Activated CD8-positive, alpha-beta T cell treated with anti-CD3 and anti-CD28 coated beads for 36 hours (primary cell): ENCODE measurements around the gene FUBP3. TPM values are rescaled to one million over a fixed set of nuclear protein-coding genes. Genes with fewer than 3 reads are reported as not detected.

Experiments used
- ATAC-seq: fragments of 200-7000 bp; cut with Tn5 transposase; one replicate; pipeline ENCODE4 v1.10.0; 2021; ENCODE audit warnings: mild to moderate bottlenecking, moderate library complexity
- CTCF ChIA-PET: fragments of 350-600 bp; sonication (Branson Sonifier 250); formaldehyde crosslinking; loops from one replicate; lab custom pipeline; 2021; ENCODE audit warnings: antibody characterized with exemption; lab: Charles Lee
- POLR2A ChIA-PET: fragments of 350-600 bp; sonication (Branson Sonifier 250); formaldehyde crosslinking; loops from one replicate; lab custom pipeline; 2021; ENCODE audit warnings: antibody characterized with exemption; lab: Charles Lee
- DNase-seq: peaks from one replicate; pipeline ENCODE4 v3.0.0-alpha.2; 2020
- H3K27ac Mint-ChIP-seq: one replicate; pipeline ENCODE4 v1.8.0; 2021; ENCODE audit warnings: mild to moderate bottlenecking, mixed read lengths
- H3K27me3 Mint-ChIP-seq: one replicate; pipeline ENCODE4 v1.8.0; 2021; ENCODE audit warnings: mixed read lengths
- H3K36me3 Mint-ChIP-seq: one replicate; pipeline ENCODE4 v1.8.0; 2021; ENCODE audit warnings: low read depth, mixed read lengths
- H3K4me1 Mint-ChIP-seq: one replicate; pipeline ENCODE4 v1.8.0; 2021; ENCODE audit warnings: low read depth, mixed read lengths
- H3K4me3 Mint-ChIP-seq: one replicate; pipeline ENCODE4 v1.8.0; 2021; ENCODE audit warnings: mild to moderate bottlenecking, moderate library complexity, mixed read lengths
- H3K9me3 Mint-ChIP-seq: one replicate; pipeline ENCODE4 v1.8.0; 2021; ENCODE audit warnings: mixed read lengths
- CTCF ChIP-seq: fragments of 200-600 bp; IDR thresholded peaks from one replicate; pipeline ENCODE4 v1.8.0; 2022; ENCODE audit warnings: antibody characterized with exemption, mild to moderate bottlenecking
- intact Hi-C: fragments of 100-400 bp; cut with micrococcal nuclease; formaldehyde crosslinking; loops from one replicate; pipeline ENCODE4 v1.10.0; 2022
- total RNA-seq, 2 experiments: library from RNA; stranded (reverse); gene quantifications; one replicate each; pipeline ENCODE4 v1.2.3, GENCODE V29; 2021

The FUBP3 gene
- total RNA-seq, 2 experiments from 2014 or later, result 32.9 to 42.9 TPM

GRCh38 chr9:130589754-130590153, 10.4 kb downstream of the FUBP3 start:
- no peak for ATAC-seq
- peaks cover 11% of the 10 kb centered on the region for H3K4me1 Mint-ChIP-seq
- no peak for TF ChIP-seq CTCF
- H3K27me3 Mint-ChIP-seq, result no peaks in the 10 kb centered on the region
- ChIA-PET CTCF (no interaction called here), POLR2A (no interaction called here)
- intact Hi-C loops, result no loop called here
- no peaks in the 10 kb centered on the region for H3K9me3 Mint-ChIP-seq
- H3K27ac Mint-ChIP-seq, result no peak overlapping the region
- DNase-seq, result no peak
- no peak overlapping the region for H3K4me3 Mint-ChIP-seq
- peaks cover 6% of the 10 kb centered on the region for H3K36me3 Mint-ChIP-seq

- Mint-ChIP-seq H3K36me3 (peaks cover 4% of the 10 kb centered on the region), H3K4me3 (no peak overlapping the region), H3K9me3 (no peaks in the 10 kb centered on the region), H3K4me1 (peaks cover 8% of the 10 kb centered on the region), H3K27ac (no peak overlapping the region), H3K27me3 (no peaks in the 10 kb centered on the region)
- DNase-seq (no peak), ATAC-seq (no peak)
- intact Hi-C loops, result no loop called here
- POLR2A ChIA-PET, result no interaction called here
- CTCF ChIA-PET, result no interaction called here
- TF ChIP-seq CTCF, result no peak
Observed at GRCh38 chr9:130590305-130590704, 10.9 kb downstream of the FUBP3 start.

GRCh38 chr9:130593020-130593419, 13.6 kb downstream of the FUBP3 start:
- H3K4me3 Mint-ChIP-seq, result no peak overlapping the region
- peaks cover 4% of the 10 kb centered on the region for H3K4me1 Mint-ChIP-seq
- no peaks in the 10 kb centered on the region for H3K9me3 Mint-ChIP-seq
- DNase-seq (no peak), ATAC-seq (no peak)
- intact Hi-C loops, result no loop called here
- no peak overlapping the region for H3K27ac Mint-ChIP-seq
- peaks cover 9% of the 10 kb centered on the region for H3K36me3 Mint-ChIP-seq
- TF ChIP-seq CTCF, result no peak
- ChIA-PET CTCF (interaction anchor here (0.7 kb wide), 1 partner anchor 23 kb away, joined by 3 read pairs; no protein-coding TSS in a partner anchor), POLR2A (no interaction called here)
- H3K27me3 Mint-ChIP-seq, result no peaks in the 10 kb centered on the region

- no peak for DNase-seq
- intact Hi-C loops, result no loop called here
- TF ChIP-seq CTCF, result no peak
- H3K4me1 Mint-ChIP-seq, result no peaks in the 10 kb centered on the region
- H3K27me3 Mint-ChIP-seq, result no peaks in the 10 kb centered on the region
- no peak for ATAC-seq
- CTCF ChIA-PET, result interaction anchor here (1.4 kb wide), 1 partner anchor 12 kb away, joined by 3 read pairs; no protein-coding TSS in a partner anchor
- H3K27ac Mint-ChIP-seq, result no peak overlapping the region
- no peaks in the 10 kb centered on the region for H3K9me3 Mint-ChIP-seq
- no peak overlapping the region for H3K4me3 Mint-ChIP-seq
- POLR2A ChIA-PET, result no interaction called here
- peaks cover 24% of the 10 kb centered on the region for H3K36me3 Mint-ChIP-seq
Observed at GRCh38 chr9:130597228-130597627, 17.9 kb downstream of the FUBP3 start.

GRCh38 chr9:130598188-130598587, 18.8 kb downstream of the FUBP3 start:
- peaks cover 26% of the 10 kb centered on the region for H3K36me3 Mint-ChIP-seq
- no peak overlapping the region for H3K4me3 Mint-ChIP-seq
- no peak overlapping the region for H3K27ac Mint-ChIP-seq
- H3K9me3 Mint-ChIP-seq, result no peaks in the 10 kb centered on the region
- TF ChIP-seq CTCF, result no peak
- no peaks in the 10 kb centered on the region for H3K4me1 Mint-ChIP-seq
- POLR2A ChIA-PET, result no interaction called here
- ATAC-seq (no peak), DNase-seq (no peak)
- no peaks in the 10 kb centered on the region for H3K27me3 Mint-ChIP-seq
- CTCF ChIA-PET, result interaction anchor here (1.4 kb wide), 1 partner anchor 13 kb away, joined by 3 read pairs; no protein-coding TSS in a partner anchor
- intact Hi-C loops, result no loop called here
